GM12878 (cell line): Measurements from ENCODE around the gene CCL25.
"Not testable (repeated sequence)": the region's sequence is repeated elsewhere in the genome, so short reads cannot be mapped to it uniquely, and the experiment has no call there.

Experiments used
- CBX5 ChIP-seq: sonication (generic); IDR thresholded peaks from 2 replicates; pipeline ENCODE4 v1.6.1; 2016; ENCODE audit warnings: low read depth, moderate library complexity, mild to moderate bottlenecking, inconsistent platforms
- EZH2 ChIP-seq: IDR thresholded peaks from 2 replicates; pipeline ENCODE4 v1.6.1; 2012; ENCODE audit warnings: low read depth, mild to moderate bottlenecking, control low read depth, inconsistent platforms, low read length, borderline replicate concordance; ENCODE audit not compliant: control insufficient read depth
- IKZF1 ChIP-seq: fragments of 450-650 bp; conservative IDR thresholded peaks from 2 replicates; pipeline ENCODE4 v1.6.1; 2017; ENCODE audit warnings: antibody characterized with exemption, mild to moderate bottlenecking
- MTA3 ChIP-seq: IDR thresholded peaks from 2 replicates; pipeline ENCODE4 v1.6.1; 2012; ENCODE audit warnings: low read length, inconsistent platforms, borderline replicate concordance
- SMC3 ChIP-seq: IDR thresholded peaks from 2 replicates; pipeline ENCODE4 v1.6.1; 2011; ENCODE audit warnings: low read length, improper control_type of control experiment, borderline replicate concordance
- USF2 ChIP-seq: IDR thresholded peaks from 2 replicates; pipeline ENCODE4 v1.6.1; 2011; ENCODE audit warnings: low read depth, low read length, improper control_type of control experiment, borderline replicate concordance
- ZNF274 ChIP-seq: IDR thresholded peaks from one replicate; pipeline ENCODE4 v1.8.0; 2011; ENCODE audit not compliant: insufficient read length, insufficient read depth
- TF ChIP-seq, protein P1 (sequence below), 3 experiments: IDR thresholded peaks in 2 of 3; conservative IDR thresholded peaks in 1 of 3; 2 replicates each; pipeline ENCODE4 v1.5.1; 2011; ENCODE audit warnings: low read depth in 3 of 3, low read length in 3 of 3, mild to moderate bottlenecking in 3 of 3, control low read depth in 2 of 3, moderate library complexity in 2 of 3, inconsistent platforms in 1 of 3, mixed read lengths in 1 of 3; ENCODE audit not compliant: control insufficient read depth in 2 of 3, insufficient read depth in 1 of 3; ENCODE audit errors: extremely low read depth in 1 of 3

GRCh38 chr19:8101910-8102309, 49.4 kb downstream of the CCL25 start:
- not testable (repeated sequence) for TF ChIP-seq IKZF1, MTA3, ZNF274, SMC3, CBX5, EZH2, USF2
- TF ChIP-seq, protein P1, sequence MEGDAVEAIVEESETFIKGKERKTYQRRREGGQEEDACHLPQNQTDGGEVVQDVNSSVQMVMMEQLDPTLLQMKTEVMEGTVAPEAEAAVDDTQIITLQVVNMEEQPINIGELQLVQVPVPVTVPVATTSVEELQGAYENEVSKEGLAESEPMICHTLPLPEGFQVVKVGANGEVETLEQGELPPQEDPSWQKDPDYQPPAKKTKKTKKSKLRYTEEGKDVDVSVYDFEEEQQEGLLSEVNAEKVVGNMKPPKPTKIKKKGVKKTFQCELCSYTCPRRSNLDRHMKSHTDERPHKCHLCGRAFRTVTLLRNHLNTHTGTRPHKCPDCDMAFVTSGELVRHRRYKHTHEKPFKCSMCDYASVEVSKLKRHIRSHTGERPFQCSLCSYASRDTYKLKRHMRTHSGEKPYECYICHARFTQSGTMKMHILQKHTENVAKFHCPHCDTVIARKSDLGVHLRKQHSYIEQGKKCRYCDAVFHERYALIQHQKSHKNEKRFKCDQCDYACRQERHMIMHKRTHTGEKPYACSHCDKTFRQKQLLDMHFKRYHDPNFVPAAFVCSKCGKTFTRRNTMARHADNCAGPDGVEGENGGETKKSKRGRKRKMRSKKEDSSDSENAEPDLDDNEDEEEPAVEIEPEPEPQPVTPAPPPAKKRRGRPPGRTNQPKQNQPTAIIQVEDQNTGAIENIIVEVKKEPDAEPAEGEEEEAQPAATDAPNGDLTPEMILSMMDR (IDR thresholded peaks at IDR 0.05 in 2 of 3, conservative IDR thresholded peaks at IDR 0.05 in 1 of 3; ENCODE audit: control insufficient read depth in 2 of 3, extremely low read depth in 1 of 3, insufficient read depth in 1 of 3, low read depth in 3 of 3, low read length in 3 of 3), result not testable (repeated sequence)
